ENCODE measurements around the gene IRF2BP2.

GRCh38 chr1:234624724-234625117 is 14.7 kb upstream of the IRF2BP2 start:
- TF ChIP-seq CTCF (conservative IDR thresholded peaks at IDR 0.05; ENCODE audit: low read depth, low read length), result no peak
- no peak for TF ChIP-seq EZH2 (IDR thresholded peaks at IDR 0.05; ENCODE audit: low read length, unreplicated experiment)
- TF ChIP-seq EZH2phosphoT487 (IDR thresholded peaks at IDR 0.05; ENCODE audit: borderline replicate concordance, low read length), result no peak

Data from PC-3 (cell line).